NCI-H69 (cell line): Measurements from ENCODE around the gene EMP3.
"Not testable (repeated sequence)": the region's sequence is repeated elsewhere in the genome, so short reads cannot be mapped to it uniquely, and the experiment has no call there.

Experiments used
- DNase-seq: peaks from one replicate; lab custom pipeline; 2025; lab: John Stamatoyannopoulos, UW

Gene EMP3, protein sequence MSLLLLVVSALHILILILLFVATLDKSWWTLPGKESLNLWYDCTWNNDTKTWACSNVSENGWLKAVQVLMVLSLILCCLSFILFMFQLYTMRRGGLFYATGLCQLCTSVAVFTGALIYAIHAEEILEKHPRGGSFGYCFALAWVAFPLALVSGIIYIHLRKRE

DNA sequence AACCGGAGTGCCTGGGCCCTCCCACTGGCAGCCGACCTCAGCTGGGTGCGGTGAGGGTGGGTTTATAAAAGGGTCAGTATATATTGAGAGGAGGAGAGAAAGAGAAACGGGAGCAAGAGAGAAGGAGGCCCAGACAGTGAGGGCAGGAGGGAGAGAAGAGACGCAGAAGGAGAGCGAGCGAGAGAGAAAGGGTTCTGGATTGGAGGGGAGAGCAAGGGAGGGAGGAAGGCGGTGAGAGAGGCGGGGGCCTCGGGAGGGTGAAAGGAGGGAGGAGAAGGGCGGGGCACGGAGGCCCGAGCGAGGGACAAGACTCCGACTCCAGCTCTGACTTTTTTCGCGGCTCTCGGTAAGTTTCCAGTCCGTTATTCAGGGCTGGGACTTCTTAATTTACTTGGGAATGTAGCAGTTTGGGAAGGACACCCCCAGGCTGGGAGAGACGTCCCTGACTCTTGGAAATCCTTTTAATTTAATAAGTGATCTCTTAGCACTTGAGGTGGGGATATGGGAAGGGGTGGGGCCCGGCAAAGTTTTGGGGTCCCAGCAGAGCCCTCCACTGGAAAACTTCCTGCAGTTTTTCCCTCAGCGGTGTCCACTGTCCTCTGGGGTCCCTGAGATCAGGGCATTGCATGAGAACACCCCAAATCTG, at the start of gene EMP3:
Gene EMP3, plus strand, starts transcription at position 288 of the 646 bp plus-strand sequence. CDS start 1,293 bp downstream, outside the sequence.
- DNase-seq = peak; percentile 91

DNA sequence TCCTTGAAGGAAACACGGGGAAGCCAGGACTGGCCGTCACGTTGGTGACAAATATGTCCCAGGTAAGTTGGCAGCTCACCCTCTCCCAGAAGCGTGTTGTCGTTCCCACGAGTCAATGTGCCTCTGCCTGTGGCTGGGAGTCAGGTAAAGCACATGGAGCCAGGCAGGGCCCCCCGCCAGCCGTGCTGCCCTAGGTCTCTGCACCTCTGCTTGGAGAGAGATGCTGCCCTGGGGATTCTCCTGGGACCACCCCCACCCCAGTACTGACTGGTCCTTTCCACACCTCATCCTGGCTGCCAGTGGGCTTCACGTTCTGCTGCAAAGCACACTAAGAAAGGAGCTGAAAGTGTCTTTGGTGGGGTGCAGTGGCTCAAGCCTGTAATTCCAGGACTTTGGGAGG, 45.6 kb upstream of the EMP3 start:
- DNase-seq = no peak

DNA sequence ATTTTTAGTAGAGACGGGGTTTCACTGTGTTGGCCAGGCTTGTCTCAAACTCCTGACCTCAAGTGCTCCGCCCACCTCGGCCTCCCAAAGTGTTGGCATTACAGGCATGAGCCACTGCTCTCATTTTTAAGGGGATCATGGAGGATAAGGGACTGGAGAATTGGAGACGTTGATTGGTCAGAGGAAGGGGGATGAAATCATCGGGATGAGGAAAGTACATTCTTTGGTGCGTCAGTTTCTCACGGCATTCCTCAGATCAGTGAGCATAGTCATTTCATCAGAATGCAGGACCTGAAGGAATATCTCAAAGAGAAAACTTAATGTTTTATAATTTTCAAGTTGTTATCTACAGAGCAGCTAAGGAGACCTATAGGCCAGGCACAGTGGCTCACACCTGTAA, 41.4 kb upstream of the EMP3 start:
- DNase-seq = no peak

DNA sequence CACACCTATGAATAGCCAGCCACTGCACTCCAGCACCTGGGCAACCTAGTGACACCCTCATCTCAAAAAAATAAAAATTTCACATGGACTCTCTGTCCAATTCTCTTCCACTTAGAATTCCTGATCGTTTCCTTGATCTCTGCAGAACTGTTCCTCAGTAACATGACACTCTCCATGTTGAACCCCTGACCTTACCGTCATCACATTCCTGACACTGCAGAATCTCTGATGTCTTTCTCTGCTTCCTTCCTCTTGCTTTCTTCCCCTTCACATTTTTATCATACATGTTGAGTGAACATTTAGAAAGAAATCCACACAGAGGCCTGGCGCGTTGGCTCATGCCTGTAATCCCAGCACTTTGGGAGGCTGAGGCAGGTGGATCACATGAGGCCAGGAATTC, 40.5 kb upstream of the EMP3 start:
- no peak for DNase-seq

DNA sequence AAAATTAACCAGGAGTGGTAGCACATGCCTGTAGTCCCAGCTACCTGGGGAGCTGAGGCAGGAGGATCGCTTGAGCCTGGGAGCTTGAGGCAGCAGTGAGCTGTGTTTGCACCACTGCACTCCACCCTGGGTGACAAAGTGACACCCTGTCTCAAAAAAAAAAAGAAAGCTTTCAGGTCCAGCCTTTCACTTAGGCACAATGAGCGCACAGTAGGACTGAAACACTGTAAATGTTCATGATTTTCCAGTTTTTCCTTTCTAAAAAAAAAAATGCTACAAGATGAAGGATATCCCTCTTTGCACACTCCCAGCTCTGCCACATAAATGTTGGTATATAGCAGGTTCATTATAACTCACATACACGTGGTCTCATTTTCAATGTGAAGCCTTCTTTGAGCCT, 37.6 kb upstream of the EMP3 start:
- no peak for DNase-seq

DNA sequence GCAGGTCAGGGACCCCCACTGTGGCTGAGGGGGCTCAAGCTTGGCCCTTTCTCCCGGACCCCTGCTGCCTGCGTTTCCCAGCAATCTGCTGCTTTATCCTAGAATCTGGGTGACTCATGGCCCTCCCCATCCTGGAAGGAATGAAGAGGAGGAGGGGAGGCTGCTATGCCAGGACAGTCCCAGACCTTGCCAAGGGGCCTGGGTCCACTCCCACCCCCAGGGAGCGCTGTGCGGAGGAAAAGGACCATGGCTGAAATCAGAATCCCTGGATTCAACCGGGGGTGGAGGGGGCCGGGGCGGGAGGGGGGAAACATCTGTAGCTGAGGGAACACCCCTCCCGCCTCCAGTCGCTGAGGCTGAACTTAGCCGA, 35.0 kb upstream of the EMP3 start:
- peak; percentile 85 for DNase-seq

DNA sequence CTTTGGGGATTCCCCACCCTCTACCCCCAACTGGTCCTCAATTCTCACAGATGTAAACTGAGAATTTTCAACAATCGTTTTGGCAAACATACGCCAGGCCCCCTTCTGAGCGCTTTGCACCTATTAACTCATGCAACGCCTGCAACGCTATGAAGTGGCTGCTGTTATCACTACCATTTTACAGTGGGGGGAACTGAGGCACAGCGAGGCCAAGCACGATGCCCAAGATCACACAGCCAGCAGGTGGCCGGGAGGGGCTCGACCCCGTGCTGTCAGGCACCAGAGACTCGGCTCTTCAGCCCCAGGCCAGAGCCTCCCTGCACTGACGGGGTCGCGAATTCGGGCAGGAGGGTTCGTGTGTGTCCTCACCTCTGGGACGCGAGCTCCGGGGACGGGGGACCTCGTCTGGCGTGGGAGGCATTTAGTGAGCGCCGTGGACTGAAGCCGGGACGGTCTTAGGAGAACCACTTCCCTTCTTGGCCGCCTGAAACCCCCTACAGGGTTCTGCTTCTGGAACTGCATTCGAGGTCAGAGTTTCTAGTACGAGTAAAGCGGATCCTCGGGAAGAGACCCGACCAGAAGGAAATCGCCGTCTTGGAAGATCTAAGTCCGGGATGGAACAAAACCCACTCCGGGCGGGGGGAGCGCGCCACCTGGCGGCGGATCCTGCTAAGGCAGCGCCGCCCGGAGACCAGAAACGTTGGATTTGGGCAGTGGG, 34.4 kb upstream of the EMP3 start:
- peak; percentile 87 for DNase-seq

DNA sequence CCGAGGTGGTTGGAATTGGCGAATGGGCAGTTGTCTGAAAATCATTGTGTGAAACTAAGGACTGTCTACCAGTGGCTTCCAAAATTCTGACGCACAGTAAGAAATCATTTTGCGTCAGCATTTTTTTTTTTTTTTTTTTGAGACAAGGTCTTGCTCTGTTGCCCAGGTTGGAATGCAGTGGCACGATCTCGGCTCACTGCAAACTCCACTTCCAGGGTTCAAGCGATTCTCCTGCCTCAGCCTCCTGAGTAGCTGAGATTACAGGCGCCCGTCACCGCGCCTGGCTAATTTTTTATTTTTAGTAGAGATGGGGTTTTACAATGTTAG, 33.9 kb upstream of the EMP3 start:
- not testable (repeated sequence) for DNase-seq

DNA sequence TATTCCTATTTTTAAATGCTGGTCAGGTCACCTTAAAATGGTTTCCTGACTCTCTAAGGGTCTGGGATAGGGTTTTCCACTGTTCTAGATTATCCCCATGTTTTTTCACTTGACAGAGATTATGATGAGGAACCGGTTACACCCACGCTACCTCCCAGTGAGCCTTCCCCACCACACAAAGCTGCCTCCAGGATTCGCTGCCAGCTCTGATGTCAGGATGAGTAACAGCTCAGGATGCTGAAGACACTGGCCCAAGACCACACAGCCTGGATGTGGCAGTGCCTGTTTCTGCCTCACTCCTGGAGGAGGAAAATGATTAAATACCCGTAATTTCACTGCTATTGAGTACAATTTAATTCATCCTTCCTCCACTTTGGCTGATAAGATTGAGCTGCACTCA, 32.6 kb upstream of the EMP3 start:
- DNase-seq = no peak

DNA sequence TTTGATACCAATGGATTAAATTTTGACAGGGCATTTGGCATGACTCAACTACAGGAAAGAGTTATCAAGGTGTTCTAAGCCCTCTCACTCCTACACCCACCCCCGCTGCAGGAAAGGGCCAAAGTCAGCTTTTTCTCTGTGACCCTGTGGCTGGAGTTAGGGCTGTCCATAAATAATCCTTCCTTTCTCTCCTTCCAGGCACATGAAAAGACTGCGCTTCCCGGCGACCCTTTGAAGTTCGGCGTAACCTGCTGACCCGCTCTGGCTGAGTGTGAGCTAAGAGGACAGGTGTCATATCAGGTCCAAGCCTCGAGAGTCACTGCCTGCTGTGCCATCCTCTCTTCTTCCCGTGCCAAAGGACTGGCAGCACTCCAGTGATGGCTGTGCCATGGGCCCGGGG, 29.9 kb upstream of the EMP3 start:
- no peak for DNase-seq

DNA sequence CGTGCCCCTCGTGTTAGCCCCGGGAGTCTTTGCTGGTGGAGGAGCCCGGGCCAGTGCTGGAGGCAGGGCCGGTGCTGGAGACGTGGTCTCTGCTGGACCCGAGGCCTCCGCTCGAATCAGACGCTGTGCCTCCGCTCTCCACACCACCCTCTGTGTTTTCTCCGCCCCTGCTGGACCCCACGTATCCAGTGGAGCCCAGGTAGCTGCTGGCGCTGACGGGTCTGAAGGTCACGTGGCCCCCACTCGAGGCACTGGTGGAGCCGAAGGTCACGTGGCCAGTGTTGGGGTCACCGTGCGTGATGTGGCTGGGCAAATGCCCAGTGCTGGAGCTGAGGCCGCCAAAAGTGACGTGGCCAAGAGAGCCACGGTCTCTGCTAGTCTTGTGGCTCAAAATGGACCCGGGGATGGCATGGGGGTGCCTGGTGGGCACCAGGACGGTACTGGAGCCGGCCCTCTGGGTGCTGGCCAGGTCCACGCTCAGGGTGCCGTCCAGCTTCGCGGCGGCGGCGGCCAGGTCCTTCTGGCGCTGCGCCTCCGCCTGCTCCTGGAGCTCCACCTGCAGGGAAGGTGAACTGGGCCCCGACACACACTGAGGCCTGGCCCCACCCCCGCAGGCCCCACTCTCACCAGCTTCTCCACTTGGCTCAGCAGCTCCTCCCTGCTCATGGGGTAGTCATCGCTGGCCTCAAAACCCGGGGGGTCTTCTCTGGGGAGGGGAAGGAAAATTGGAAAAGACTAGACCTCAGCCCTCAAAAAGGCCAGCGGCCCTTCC, 28.2 kb upstream of the EMP3 start:
- no peak for DNase-seq

DNA sequence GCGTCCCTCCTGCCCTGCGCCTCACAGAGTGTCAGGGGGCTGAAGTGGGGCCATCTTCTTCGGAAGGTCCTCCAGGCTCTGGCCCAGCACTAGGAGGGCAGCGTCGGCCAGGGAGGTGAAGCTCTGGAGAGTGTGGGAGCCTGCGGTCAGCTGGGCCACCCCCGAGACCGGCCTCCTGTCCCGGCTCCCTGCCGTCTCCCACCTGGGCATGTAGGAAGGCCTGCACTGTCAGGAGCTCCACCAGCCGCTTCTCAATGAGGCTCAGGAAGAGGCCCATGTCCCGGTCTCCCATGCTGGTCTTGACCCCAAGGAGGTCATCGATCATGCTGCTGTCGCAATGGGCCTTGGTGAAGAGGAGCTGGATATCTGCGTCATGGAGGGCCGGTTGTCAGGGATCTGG, 27.4 kb upstream of the EMP3 start:
- DNase-seq = no peak

DNA sequence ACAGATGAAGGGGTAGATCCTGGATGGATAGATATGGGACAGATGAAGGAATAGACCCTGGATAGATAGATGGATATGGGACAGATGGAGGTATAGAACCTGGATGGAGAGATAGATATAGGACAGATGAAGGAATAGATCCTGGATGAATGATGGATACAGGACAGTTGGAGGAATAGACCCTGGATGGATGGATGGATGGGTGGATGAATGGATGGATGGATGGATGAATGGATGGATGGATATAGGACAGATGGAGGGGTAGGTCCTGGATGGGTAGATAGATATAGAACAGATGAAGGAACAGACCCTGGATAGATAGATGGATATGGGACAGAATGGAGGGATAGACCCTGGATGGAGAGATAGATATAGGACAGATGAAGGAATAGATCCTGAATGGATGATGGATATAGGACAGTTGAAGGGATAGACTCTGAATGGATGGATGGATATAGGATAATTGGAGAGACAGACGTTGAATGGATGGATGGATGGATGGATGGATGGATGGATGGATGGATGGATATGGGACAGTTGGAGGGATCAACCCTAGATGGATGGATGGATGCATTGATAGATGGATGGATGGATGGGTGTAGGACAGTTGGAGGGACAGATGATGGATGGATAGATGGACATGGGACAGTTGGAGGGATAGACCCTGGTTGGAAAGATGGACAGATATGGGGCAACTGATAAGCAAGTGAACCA, 23.3 kb upstream of the EMP3 start:
- no peak for DNase-seq

DNA sequence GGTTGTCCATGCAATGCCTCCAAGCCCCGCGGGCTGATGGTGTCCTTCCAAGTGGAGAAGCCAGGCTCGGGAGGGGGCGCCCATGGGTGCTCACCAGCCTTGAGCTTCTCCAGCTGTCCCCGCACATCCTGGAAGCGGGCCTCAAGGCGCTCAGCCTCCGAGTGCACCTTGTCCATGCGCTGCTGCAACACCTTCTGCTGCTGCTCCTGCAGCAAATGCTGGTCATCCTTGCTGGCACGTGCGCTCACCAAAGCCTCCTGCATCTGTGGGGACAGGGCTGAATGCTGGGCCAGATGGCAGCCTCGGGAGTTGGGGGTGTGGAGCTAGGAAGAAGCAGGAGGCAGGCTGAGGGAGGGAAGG, 22.8 kb upstream of the EMP3 start:
- DNase-seq = no peak

DNA sequence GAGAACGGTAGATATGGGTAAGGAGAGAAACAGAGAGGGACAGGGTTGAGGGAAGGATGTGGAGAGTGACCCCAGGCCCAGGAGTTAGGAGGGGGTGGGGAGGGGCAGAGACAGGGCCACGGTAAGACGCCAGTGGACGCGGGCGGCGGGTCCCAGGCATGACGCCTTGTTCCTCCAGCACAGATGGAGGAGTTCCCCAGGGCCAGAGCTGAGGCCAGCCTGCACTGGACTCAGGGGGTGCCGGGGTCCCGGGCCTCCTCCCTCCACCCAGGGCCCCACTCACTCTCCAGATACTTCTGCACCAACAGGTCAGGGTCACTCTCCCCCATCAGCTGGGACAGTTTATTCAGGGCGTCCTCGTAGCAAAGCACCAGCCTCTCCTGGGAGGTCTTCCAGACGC, 22.0 kb upstream of the EMP3 start:
- no peak for DNase-seq

DNA sequence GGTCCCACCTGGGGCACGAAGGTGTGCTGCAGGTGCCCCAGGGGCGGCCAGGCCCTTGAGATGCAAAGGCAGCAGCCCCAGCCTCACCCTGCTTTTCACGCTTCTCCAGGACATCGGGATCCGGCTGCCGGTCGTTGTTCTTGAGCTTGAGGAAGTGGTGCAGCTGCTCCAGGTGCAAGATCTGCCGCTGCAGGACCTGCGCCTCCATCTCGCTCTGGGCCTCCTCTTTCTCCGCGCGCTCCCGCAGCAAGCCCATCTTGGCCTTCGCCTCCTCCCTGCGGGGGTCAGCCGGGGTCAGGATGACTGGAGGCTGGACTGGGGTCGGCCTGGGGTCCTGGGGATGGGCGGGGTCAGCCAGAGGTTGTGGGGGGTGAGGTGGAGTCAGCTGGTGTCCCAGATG, 21.5 kb upstream of the EMP3 start:
- DNase-seq = no peak

DNA sequence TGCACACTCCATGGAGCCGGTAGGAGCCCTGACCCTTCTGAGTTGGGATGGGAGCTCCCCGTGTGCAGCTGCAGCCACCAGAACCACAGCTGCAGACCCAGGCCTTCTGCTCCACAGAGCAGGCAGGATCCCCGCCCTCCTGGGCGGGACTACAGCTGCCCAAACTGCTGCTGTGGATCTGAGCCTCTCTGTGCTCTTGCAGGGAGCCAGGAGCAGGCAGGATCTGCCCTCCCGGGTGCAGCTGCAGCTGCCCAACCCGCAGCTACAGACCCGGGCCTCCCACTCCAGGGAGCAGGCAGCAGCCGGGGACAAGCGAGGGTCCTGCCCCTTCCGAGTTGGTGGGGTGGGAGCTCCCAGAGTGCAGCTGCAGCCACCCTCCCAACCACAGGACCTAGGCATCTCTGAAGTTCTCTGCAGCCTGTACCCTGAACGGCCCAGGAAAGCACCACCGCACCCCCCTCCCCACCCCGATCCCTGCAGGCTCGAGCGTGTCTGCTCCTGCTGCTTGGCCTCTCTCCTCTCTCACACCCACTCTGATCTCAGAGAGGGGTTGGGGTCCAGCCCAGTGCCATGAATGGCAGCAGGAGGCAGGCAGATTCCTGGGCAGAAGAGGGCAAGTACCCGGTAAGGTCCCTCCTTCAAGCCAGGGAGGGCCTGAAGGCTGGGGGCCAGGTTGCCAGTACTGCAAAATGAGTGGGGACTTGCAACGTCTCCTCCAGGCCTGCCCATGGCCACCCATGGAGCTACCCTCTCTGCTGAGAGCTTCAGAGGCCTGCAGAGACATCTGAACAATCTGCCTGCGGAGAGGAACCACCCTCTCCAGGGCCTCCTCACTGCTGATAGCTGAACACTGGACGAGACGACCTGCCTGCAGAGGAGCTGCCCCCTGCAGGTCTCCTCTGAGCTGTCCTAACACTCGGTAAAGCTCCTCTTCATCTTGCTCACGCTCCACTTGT, 16.4 kb upstream of the EMP3 start:
- DNase-seq = no peak

DNA sequence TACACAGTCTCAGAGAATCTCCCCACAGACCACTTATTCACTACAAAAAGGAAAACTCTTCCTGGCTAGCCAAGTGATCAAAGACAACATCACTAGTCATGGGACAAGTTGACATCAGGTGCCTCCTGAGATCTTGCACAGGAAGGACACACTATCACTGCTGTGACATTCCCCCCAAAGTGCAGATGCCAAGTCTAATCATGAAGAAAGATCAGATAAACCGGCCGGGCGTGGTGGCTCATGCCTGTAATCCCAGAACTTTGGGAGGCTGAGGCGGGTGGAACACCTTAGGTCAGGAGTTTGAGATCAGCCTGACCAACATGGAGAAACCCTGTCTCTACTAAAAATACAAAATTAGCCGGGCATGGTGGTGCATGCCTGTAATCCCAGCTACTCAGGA, 15.6 kb upstream of the EMP3 start:
- not testable (repeated sequence) for DNase-seq

DNA sequence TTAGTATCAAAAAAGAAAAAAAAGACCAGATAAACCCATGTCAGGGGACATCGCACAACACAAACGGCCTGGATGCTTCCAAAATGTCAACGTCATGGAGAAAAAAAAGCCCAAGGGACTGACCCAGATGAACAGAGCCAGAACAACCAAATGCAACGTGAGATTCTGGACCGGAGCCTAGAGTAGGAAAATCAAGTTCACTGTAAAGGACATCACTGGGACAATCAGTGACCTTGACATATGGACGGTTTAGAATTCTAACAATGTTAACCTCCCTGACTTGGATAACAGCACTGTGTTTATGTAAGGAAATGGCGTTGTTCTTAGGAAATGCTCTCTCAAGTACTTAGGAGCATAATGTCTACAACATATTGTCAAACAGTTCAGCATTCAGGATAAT, 15.1 kb upstream of the EMP3 start:
- no peak for DNase-seq

DNA sequence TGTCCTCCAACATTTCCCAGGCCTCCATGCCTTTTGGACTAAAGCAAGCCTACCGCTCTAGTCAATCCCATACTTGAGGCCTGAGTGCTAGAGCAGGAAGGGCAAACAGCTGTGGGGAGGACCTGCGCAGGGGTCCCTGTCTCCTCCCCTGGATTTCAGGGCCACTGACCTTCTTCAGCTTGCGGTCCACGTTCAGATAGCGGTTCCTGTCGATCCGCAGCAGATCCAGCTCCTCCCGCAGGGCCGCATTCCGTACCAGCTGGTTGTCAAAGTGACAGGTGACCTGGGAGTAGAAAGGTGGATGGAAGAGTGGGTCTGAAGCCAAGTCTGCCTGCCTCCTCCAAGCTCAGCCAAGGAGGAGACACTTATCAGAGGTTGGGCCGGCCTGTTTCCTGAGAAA, 14.0 kb upstream of the EMP3 start:
- no peak for DNase-seq

DNA sequence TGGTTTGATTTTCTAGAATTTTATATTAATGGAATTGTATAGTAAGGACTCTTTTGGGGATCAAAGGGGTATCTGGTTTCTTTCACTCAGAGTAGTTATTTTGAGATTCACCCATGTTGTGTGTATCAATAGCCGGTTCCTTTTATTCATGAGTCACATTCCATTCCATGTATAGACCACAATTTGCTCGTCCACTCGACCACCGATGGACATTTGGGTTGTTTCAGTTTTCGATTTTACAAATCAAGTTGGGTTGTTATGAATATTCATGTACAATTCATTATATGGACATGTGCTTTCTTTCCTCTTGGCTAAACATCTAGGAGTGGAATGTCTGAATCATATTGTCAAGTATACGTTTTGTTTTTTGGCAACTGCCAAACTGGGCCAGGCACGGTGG, 9.6 kb upstream of the EMP3 start:
- DNase-seq = no peak

DNA sequence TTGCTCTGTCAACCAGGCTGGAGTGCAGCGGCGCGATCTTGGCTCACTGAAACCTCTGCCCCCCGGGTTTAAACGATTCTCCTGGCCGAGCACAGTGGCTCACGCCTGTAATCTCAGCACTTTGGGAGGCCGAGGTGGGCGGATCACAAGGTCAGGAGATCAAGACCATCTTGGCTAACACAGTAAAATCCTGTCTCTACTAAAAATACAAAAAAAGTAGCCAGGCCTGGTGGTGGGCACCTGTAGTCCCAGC, 7.7 kb upstream of the EMP3 start:
- DNase-seq = peak; percentile 72
